Mesothelial cell of epicardium (in vitro differentiated cells): Measurements from ENCODE around the gene GATAD2B. TPM values are rescaled to one million over a fixed set of nuclear protein-coding genes. Genes with fewer than 3 reads are reported as not detected.

ENCODE experiments used
- DNase-seq, 2 experiments: peaks; one replicate each; pipeline ENCODE4 v3.0.0; 2021; ENCODE audit warnings: low spot score in 2 of 2; ENCODE audit not compliant: unreplicated experiment in 2 of 2
- H3K27ac Mint-ChIP-seq: 2 replicates; pipeline ENCODE4 v1.8.0; 2021; ENCODE audit warnings: mixed read lengths
- H3K27me3 Mint-ChIP-seq: 2 replicates; pipeline ENCODE4 v1.8.0; 2021; ENCODE audit warnings: low read depth, mixed read lengths
- H3K36me3 Mint-ChIP-seq: 2 replicates; pipeline ENCODE4 v1.8.0; 2021; ENCODE audit warnings: mixed read lengths
- H3K4me1 Mint-ChIP-seq: 2 replicates; pipeline ENCODE4 v1.8.0; 2021; ENCODE audit warnings: mixed read lengths
- H3K4me3 Mint-ChIP-seq: 2 replicates; pipeline ENCODE4 v1.8.0; 2021; ENCODE audit warnings: mild to moderate bottlenecking, moderate library complexity, mixed read lengths
- H3K9me3 Mint-ChIP-seq: 2 replicates; pipeline ENCODE4 v1.8.0; 2021; ENCODE audit warnings: mixed read lengths
- CTCF ChIP-seq: fragments of 200-600 bp; sonication (generic); IDR thresholded peaks from one replicate; pipeline ENCODE4 v1.5.0; 2021; ENCODE audit warnings: antibody characterized with exemption; ENCODE audit not compliant: unreplicated experiment
- total RNA-seq: library from RNA; stranded (reverse); gene quantifications from 3 replicates; pipeline ENCODE4 v1.2.1, GENCODE V29; 2021

The GATAD2B gene
- total RNA-seq, 1 donor from 2014 or later = 77.3 TPM

GRCh38 chr1:153967107-153967999, 44.6 kb upstream of the GATAD2B start, which contains the start of gene CREB3L4:
TSS of gene CREB3L4 (plus strand) at chr1:153967902. CDS start at chr1:153968526, 624 bp downstream.
- Mint-ChIP-seq H3K4me3 (peak within 1 kb of the TSS; percentile 95), H3K9me3 (no peaks in the 10 kb centered on the region), H3K27me3 (no peaks in the 10 kb centered on the region), H3K4me1 (peaks cover 40% of the 10 kb centered on the region), H3K27ac (peak within 1 kb of the TSS; percentile 98), H3K36me3 (no peaks in the 10 kb centered on the region)
- peak; percentile 74 to 87 for DNase-seq
- TF ChIP-seq CTCF = no peak

GRCh38 chr1:153963850-153964331, 41.1 kb upstream of the GATAD2B start:
- Mint-ChIP-seq H3K36me3 (peaks cover 6% of the 10 kb centered on the region), H3K4me3 (peak overlapping the region; percentile 89), H3K27me3 (no peaks in the 10 kb centered on the region), H3K9me3 (no peaks in the 10 kb centered on the region), H3K27ac (peak overlapping the region; percentile 98), H3K4me1 (peaks cover 53% of the 10 kb centered on the region)
- DNase-seq = peak; percentile 75 to 85
- TF ChIP-seq CTCF = no peak

GRCh38 chr1:153963030-153963849, 40.5 kb upstream of the GATAD2B start, which contains the start of gene SLC39A1:
TSS of gene SLC39A1 (minus strand) at chr1:153963537. CDS start at chr1:153962715, 822 bp downstream.
- Mint-ChIP-seq H3K9me3 (no peaks in the 10 kb centered on the region), H3K27me3 (no peaks in the 10 kb centered on the region), H3K36me3 (peaks cover 6% of the 10 kb centered on the region), H3K27ac (peak within 1 kb of the TSS; percentile 98), H3K4me1 (peaks cover 52% of the 10 kb centered on the region), H3K4me3 (peak within 1 kb of the TSS; percentile 89)
- no peak for TF ChIP-seq CTCF
- DNase-seq = peak; percentile 96 to 98

- Mint-ChIP-seq H3K4me3 (peak overlapping the region; percentile 89), H3K36me3 (peaks cover 6% of the 10 kb centered on the region), H3K27me3 (no peaks in the 10 kb centered on the region), H3K4me1 (peaks cover 50% of the 10 kb centered on the region), H3K9me3 (no peaks in the 10 kb centered on the region), H3K27ac (peak overlapping the region; percentile 98)
- no peak for DNase-seq
- TF ChIP-seq CTCF = no peak
Observed at GRCh38 chr1:153962088-153963029, 39.6 kb upstream of the GATAD2B start.
